T-helper 1 cell treated with Interleukin-12 subunit alpha and Interleukin-12 subunit beta and Interleukin-4 antibody, amounts not matched to agents 30 ng/mL and 1 ng/mL, for 36 hours (primary cell): ENCODE data around the gene HECA. TPM values are rescaled to one million over a fixed set of nuclear protein-coding genes. Genes with fewer than 3 reads are reported as not detected.

ENCODE experiments used
- intact Hi-C: fragments of 100-400 bp; cut with micrococcal nuclease; formaldehyde crosslinking; loops from one replicate; pipeline ENCODE4 v1.15.1; 2024
- total RNA-seq: library from RNA; stranded (reverse); gene quantifications from 2 replicates; pipeline ENCODE4 v1.2.3, GENCODE V29; 2022

The HECA gene
- total RNA-seq, result 51.1 and 51.9 TPM in 2 replicates

- intact Hi-C loops, result loop anchor here (1.0 kb wide), 1 partner anchor 10 kb away; no protein-coding TSS in a partner anchor
Observed at GRCh38 chr6:139134817-139135577, at the start of gene HECA. Gene HECA (plus strand): TSS chr6:139135080. CDS start chr6:139135397, 317 bp downstream.

GRCh38 chr6:139091826-139092225 is 43.1 kb upstream of the HECA start:
- intact Hi-C loops, result no loop called here

GRCh38 chr6:139099984-139100383 is 34.9 kb upstream of the HECA start:
- intact Hi-C loops, result no loop called here

- intact Hi-C loops, result no loop called here
Observed at GRCh38 chr6:139107051-139107450, 27.8 kb upstream of the HECA start.

GRCh38 chr6:139108378-139108777 is 26.5 kb upstream of the HECA start:
- intact Hi-C loops, result no loop called here

GRCh38 chr6:139109558-139109957 is 25.3 kb upstream of the HECA start:
- intact Hi-C loops, result loop anchor here (1.0 kb wide), 1 partner anchor 293 kb away; no protein-coding TSS in a partner anchor

- intact Hi-C loops, result loop anchor here (2.0 to 10.0 kb wide), 4 partner anchors 105 to 655 kb away; partner anchors contain the start of gene REPS1
Observed at GRCh38 chr6:139112146-139112545, 22.7 kb upstream of the HECA start.

GRCh38 chr6:139112561-139112960 is 22.3 kb upstream of the HECA start:
- intact Hi-C loops, result loop anchor here (2.0 to 10.0 kb wide), 4 partner anchors 105 to 655 kb away; partner anchors contain the start of gene REPS1

- intact Hi-C loops, result loop anchor here (5.0 to 10.0 kb wide), 3 partner anchors 103 to 657 kb away; no protein-coding TSS in a partner anchor
Observed at GRCh38 chr6:139114746-139115145, 20.1 kb upstream of the HECA start.

- intact Hi-C loops, result loop anchor here (10.0 kb wide), 1 partner anchor 531 kb away; no protein-coding TSS in a partner anchor
Observed at GRCh38 chr6:139115989-139116758, 18.7 kb upstream of the HECA start.

GRCh38 chr6:139117734-139118133 is 17.1 kb upstream of the HECA start:
- intact Hi-C loops, result loop anchor here (10.0 kb wide), 1 partner anchor 533 kb away; no protein-coding TSS in a partner anchor

- intact Hi-C loops, result loop anchor here (10.0 kb wide), 1 partner anchor 535 kb away; no protein-coding TSS in a partner anchor
Observed at GRCh38 chr6:139119552-139119951, 15.3 kb upstream of the HECA start.

GRCh38 chr6:139122823-139123222 is 12.1 kb upstream of the HECA start:
- intact Hi-C loops, result loop anchor here (10.0 kb wide), 1 partner anchor 1018 kb away; the partner anchor contains the start of gene PERP

GRCh38 chr6:139124887-139125672 is 9.8 kb upstream of the HECA start:
- intact Hi-C loops, result loop anchor here (1.0 to 10.0 kb wide), 15 partner anchors 9 to 1684 kb away; partner anchors contain the start of genes ABRACL, CITED2, PERP and REPS1

- intact Hi-C loops, result loop anchor here (10.0 kb wide), 1 partner anchor 1021 kb away; the partner anchor contains the start of gene PERP
Observed at GRCh38 chr6:139126255-139126654, 8.6 kb upstream of the HECA start.

- intact Hi-C loops, result loop anchor here (10.0 kb wide), 1 partner anchor 1022 kb away; the partner anchor contains the start of gene PERP
Observed at GRCh38 chr6:139126931-139127330, 7.9 kb upstream of the HECA start.

- intact Hi-C loops, result loop anchor here (10.0 kb wide), 1 partner anchor 1024 kb away; the partner anchor contains the start of gene PERP
Observed at GRCh38 chr6:139129284-139129683, 5.6 kb upstream of the HECA start.

GRCh38 chr6:139131736-139132280 is 3.1 kb upstream of the HECA start:
- intact Hi-C loops, result no loop called here

- intact Hi-C loops, result loop anchor here (1.0 kb wide), 1 partner anchor 8 kb away; no protein-coding TSS in a partner anchor
Observed at GRCh38 chr6:139133262-139134063, 1.4 kb upstream of the HECA start.
